Endothelial cell (in vitro differentiated cells): Measurements from ENCODE around the gene MYBPC3. TPM values are rescaled to one million over a fixed set of nuclear protein-coding genes. Genes with fewer than 3 reads are reported as not detected.
A peak's percentile ranks its signal among the peaks of the same experiment; 100 is the strongest.

ENCODE experiments used
- DNase-seq: peaks from one replicate; pipeline ENCODE4 v3.0.0; 2021; ENCODE audit warnings: low spot score
- H3K27ac Mint-ChIP-seq: one replicate; pipeline ENCODE4 v1.8.0; 2021; ENCODE audit warnings: mixed read lengths, inconsistent platforms; ENCODE audit not compliant: unreplicated experiment
- H3K27me3 Mint-ChIP-seq: one replicate; pipeline ENCODE4 v1.8.0; 2021; ENCODE audit warnings: mild to moderate bottlenecking, moderate library complexity, mixed read lengths, inconsistent platforms; ENCODE audit not compliant: unreplicated experiment
- H3K36me3 Mint-ChIP-seq: one replicate; pipeline ENCODE4 v1.8.0; 2021; ENCODE audit warnings: mild to moderate bottlenecking, low read depth, mixed read lengths, inconsistent platforms; ENCODE audit not compliant: unreplicated experiment
- H3K4me1 Mint-ChIP-seq: one replicate; pipeline ENCODE4 v1.8.0; 2021; ENCODE audit warnings: mild to moderate bottlenecking, mixed read lengths, inconsistent platforms; ENCODE audit not compliant: unreplicated experiment
- H3K4me3 Mint-ChIP-seq: one replicate; pipeline ENCODE4 v1.8.0; 2021; ENCODE audit warnings: mild to moderate bottlenecking, mixed read lengths, inconsistent platforms; ENCODE audit not compliant: unreplicated experiment
- H3K9me3 Mint-ChIP-seq: one replicate; pipeline ENCODE4 v1.8.0; 2021; ENCODE audit warnings: mixed read lengths, inconsistent platforms; ENCODE audit not compliant: unreplicated experiment
- CTCF ChIP-seq: fragments of 200-600 bp; sonication (generic); IDR thresholded peaks from one replicate; pipeline ENCODE4 v1.5.0; 2021; ENCODE audit warnings: antibody characterized with exemption; ENCODE audit not compliant: unreplicated experiment
- microRNA-seq: library from miRNA; unstranded; fragments of <30 nt; microRNA quantifications from one replicate; pipeline ENCODE4, GENCODE V29; 2020; ENCODE audit not compliant: unreplicated experiment
- total RNA-seq: library from RNA; stranded (reverse); fragmentation: NEBNext Ultra II Directional; extraction: Animal tissue kit (Norgen Biotek cat#: 25700); gene quantifications from one replicate; pipeline ENCODE4 v1.2.1, GENCODE V29; 2021; ENCODE audit not compliant: unreplicated experiment

Gene MYBPC3
- total RNA-seq, 1 donor from 2014 or later, result not detected

DNA sequence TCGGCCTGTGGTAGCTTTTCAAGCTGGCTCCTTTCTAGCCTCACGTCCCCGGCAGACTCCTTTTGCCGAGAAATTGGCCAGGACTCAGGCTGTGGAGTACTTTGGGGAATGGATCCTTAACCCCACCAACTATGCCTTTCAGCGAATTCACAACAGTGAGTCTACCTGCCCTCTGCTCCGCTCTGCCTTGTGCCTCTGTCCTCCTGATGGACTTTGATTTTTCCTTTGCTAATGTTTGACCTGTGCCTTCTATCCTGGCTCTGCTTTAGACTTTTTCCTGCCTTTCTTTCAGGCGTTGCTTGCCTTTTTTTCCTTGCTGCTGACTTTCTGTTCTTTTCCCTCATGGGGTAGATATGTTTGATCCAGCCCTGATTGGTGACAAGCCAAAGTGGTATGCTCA, 70.0 kb downstream of the MYBPC3 start:
- peak overlapping the region; percentile 67 for H3K4me3 Mint-ChIP-seq
- no peak for DNase-seq
- peaks cover 4% of the 10 kb centered on the region for H3K27me3 Mint-ChIP-seq
- H3K36me3 Mint-ChIP-seq, result peaks cover 49% of the 10 kb centered on the region
- TF ChIP-seq CTCF, result no peak
- no peak overlapping the region for H3K27ac Mint-ChIP-seq
- no peaks in the 10 kb centered on the region for H3K4me1 Mint-ChIP-seq
- H3K9me3 Mint-ChIP-seq, result no peaks in the 10 kb centered on the region

Small RNA genes within 50 kb of the gene (microRNA-seq; reads per million reads assigned to microRNA genes)
- not detected for gene MIR4487

Other genes starting within 250 kb of the MYBPC3 start
- gene ARFGAP2, start 175.8 kb downstream of the MYBPC3 start, total RNA-seq, result 78.7 TPM
- 10.7 TPM for gene PACSIN3, start 166.3 kb downstream of the MYBPC3 start, total RNA-seq
- gene DDB2, start 137.7 kb downstream of the MYBPC3 start, total RNA-seq, result 64.4 TPM
- 52.3 TPM for gene ACP2, start 103.9 kb downstream of the MYBPC3 start, total RNA-seq
- 61.2 TPM for gene NR1H3, start 94.7 kb downstream of the MYBPC3 start, total RNA-seq
- 61.2 TPM for gene MADD, start 82.6 kb downstream of the MYBPC3 start, total RNA-seq
- not detected for gene SPI1, start 25.8 kb upstream of the MYBPC3 start, total RNA-seq
- 40.9 TPM for gene SLC39A13, start 55.9 kb upstream of the MYBPC3 start, total RNA-seq
- 127 TPM for gene PSMC3, start 73.7 kb upstream of the MYBPC3 start, total RNA-seq
- gene RAPSN, start 96.4 kb upstream of the MYBPC3 start, total RNA-seq, result 0.95 TPM
- gene CELF1, start 200.4 kb upstream of the MYBPC3 start, total RNA-seq, result 162 TPM
- 34.9 TPM for gene PTPMT1, start 212.9 kb upstream of the MYBPC3 start, total RNA-seq
- gene KBTBD4, start 226.3 kb upstream of the MYBPC3 start, total RNA-seq, result 12.1 TPM
- gene NDUFS3, start 226.4 kb upstream of the MYBPC3 start, total RNA-seq, result 199 TPM
- 0.31 TPM for gene FAM180B, start 234.0 kb upstream of the MYBPC3 start, total RNA-seq
- 50.4 TPM for gene C1QTNF4, start 241.7 kb upstream of the MYBPC3 start, total RNA-seq